K562 (cell line): ENCODE results near the gene CEP41.

Source experiments
- BACH1 ChIP-seq: fragments of 200-800 bp; sonication (Bioruptor generic); IDR thresholded peaks from 2 replicates; pipeline ENCODE4 v1.6.1; 2016; ENCODE audit warnings: missing genetic modification characterization, missing compliant biosample characterization
- MAFK ChIP-seq: IDR thresholded peaks from 2 replicates; pipeline ENCODE4 v1.6.1; 2011; ENCODE audit warnings: low read length, improper control_type of control experiment
- SMC3 ChIP-seq: conservative IDR thresholded peaks from 2 replicates; pipeline ENCODE4 v1.6.1; 2011; ENCODE audit warnings: low read depth, low read length, improper control_type of control experiment; ENCODE audit not compliant: insufficient read depth

GRCh38 chr7:130401578-130401977 is 39.2 kb downstream of the CEP41 start:
- TF ChIP-seq BACH1 (no peak), SMC3 (no peak), MAFK (no peak)
